MCF 10A (cell line): ENCODE measurements around the gene TBC1D10A. TPM values are rescaled to one million over a fixed set of nuclear protein-coding genes. Genes with fewer than 3 reads are reported as not detected.

Experiments used
- BruUV-seq: library from RNA; stranded (reverse); fragments of 400-500 nt; replicated peaks from 2 replicates; lab custom pipeline; 2021; lab: Mats Ljungman, UMichigan
- CTCF ChIA-PET: fragments of 300-600 bp; sonication (Branson Sonifier 250); formaldehyde crosslinking; extraction: SDS; loops from one replicate; lab custom pipeline; 2021; ENCODE audit warnings: antibody characterized with exemption, inconsistent platforms; lab: Yijun Ruan, JAX
- POLR2A ChIA-PET: fragments of 300-600, 350-650 bp; sonication (Branson Sonifier 250); formaldehyde crosslinking; extraction: SDS; loops from one replicate; lab custom pipeline; 2020; ENCODE audit warnings: antibody characterized with exemption, inconsistent platforms; lab: Yijun Ruan, JAX
- DNase-seq: peaks from one replicate; pipeline ENCODE4 v3.0.0-alpha.2; 2018; ENCODE audit not compliant: unreplicated experiment
- H3K27ac Mint-ChIP-seq: one replicate; pipeline ENCODE4 v1.8.0; 2022; ENCODE audit warnings: mild to moderate bottlenecking, low read depth, mixed read lengths; ENCODE audit not compliant: unreplicated experiment
- H3K27me3 Mint-ChIP-seq: one replicate; pipeline ENCODE4 v1.8.0; 2022; ENCODE audit warnings: mixed read lengths; ENCODE audit not compliant: insufficient read depth, unreplicated experiment
- H3K36me3 Mint-ChIP-seq: one replicate; pipeline ENCODE4 v1.8.0; 2022; ENCODE audit warnings: mild to moderate bottlenecking, moderate library complexity, mixed read lengths; ENCODE audit not compliant: insufficient read depth, unreplicated experiment
- H3K4me1 Mint-ChIP-seq: one replicate; pipeline ENCODE4 v1.8.0; 2022; ENCODE audit warnings: mixed read lengths; ENCODE audit not compliant: insufficient read depth, unreplicated experiment
- H3K4me3 Mint-ChIP-seq: one replicate; pipeline ENCODE4 v1.8.0; 2022; ENCODE audit warnings: mild to moderate bottlenecking, moderate library complexity, mixed read lengths; ENCODE audit not compliant: unreplicated experiment
- H3K9me3 Mint-ChIP-seq: one replicate; pipeline ENCODE4 v1.8.0; 2022; ENCODE audit warnings: mixed read lengths; ENCODE audit not compliant: unreplicated experiment
- intact Hi-C: fragments of 100-400 bp; cut with micrococcal nuclease; formaldehyde crosslinking; loops from 2 replicates; pipeline ENCODE4 v1.14.1; 2022
- total RNA-seq: library from RNA; stranded (reverse); gene quantifications from 2 replicates; pipeline ENCODE4 v1.2.3, GENCODE V29; 2022
- TF ChIP-seq, protein P1 (sequence below): fragments of 200-600 bp; IDR thresholded peaks from one replicate; pipeline ENCODE4 v1.8.0; 2022; ENCODE audit warnings: antibody characterized with exemption, mild to moderate bottlenecking; ENCODE audit not compliant: unreplicated experiment

Gene TBC1D10A
- total RNA-seq, 1 experiment from 2014 or later: 11.1 TPM

DNA sequence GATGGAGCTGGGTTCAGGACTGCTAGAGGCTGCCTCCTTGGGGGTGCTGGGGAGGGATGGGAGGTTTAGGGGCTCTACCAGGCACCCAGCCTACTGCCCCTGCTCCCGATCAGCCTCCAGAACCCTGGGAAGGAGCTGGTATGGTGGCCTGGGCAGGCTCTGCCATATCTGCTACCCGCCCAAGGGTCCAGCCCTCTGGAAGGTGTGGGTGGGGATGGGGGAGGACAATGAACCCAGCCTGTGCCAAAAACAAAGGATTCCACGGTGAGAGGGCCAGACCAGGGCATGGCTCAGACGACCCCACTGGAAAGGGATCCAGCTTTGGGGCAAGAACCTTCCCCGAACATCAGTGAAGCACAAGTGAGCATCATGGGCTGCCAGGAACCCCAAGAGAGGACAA is 40.4 kb downstream of the TBC1D10A start:
- Mint-ChIP-seq H3K9me3 (no peaks in the 10 kb centered on the region), H3K27ac (no peak overlapping the region), H3K27me3 (no peaks in the 10 kb centered on the region), H3K36me3 (no peaks in the 10 kb centered on the region), H3K4me3 (no peak overlapping the region), H3K4me1 (peaks cover 6% of the 10 kb centered on the region)
- intact Hi-C loops: no loop called here
- ChIA-PET POLR2A (no interaction called here), CTCF (interaction anchor here (0.6 to 3.7 kb wide), 20 partner anchors 9 to 556 kb away, joined by 3 to 26 read pairs (median 4); no protein-coding TSS in a partner anchor)
- TF ChIP-seq, protein P1, sequence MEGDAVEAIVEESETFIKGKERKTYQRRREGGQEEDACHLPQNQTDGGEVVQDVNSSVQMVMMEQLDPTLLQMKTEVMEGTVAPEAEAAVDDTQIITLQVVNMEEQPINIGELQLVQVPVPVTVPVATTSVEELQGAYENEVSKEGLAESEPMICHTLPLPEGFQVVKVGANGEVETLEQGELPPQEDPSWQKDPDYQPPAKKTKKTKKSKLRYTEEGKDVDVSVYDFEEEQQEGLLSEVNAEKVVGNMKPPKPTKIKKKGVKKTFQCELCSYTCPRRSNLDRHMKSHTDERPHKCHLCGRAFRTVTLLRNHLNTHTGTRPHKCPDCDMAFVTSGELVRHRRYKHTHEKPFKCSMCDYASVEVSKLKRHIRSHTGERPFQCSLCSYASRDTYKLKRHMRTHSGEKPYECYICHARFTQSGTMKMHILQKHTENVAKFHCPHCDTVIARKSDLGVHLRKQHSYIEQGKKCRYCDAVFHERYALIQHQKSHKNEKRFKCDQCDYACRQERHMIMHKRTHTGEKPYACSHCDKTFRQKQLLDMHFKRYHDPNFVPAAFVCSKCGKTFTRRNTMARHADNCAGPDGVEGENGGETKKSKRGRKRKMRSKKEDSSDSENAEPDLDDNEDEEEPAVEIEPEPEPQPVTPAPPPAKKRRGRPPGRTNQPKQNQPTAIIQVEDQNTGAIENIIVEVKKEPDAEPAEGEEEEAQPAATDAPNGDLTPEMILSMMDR: no peak
- BruUV-seq: no TSS peak
- DNase-seq: no peak

DNA sequence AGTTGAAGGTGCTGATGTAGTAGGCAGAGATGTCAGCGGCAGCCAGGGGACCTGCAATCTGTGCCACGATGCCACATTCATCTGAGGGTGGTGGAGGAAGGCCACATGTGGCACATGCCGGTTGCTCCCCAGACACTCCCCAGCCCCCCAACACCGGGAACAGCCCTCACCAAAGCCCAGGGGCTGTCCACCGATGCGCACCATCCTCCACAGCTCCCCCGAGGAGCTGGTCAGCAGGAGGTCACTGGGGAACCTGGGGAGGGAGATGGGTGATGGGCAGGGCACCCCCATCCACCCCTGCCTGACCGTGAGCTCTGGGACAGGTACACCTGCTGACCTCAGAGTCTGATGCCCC is 40.9 kb downstream of the TBC1D10A start:
- TF ChIP-seq, protein P1: no peak
- intact Hi-C loops: no loop called here
- CTCF ChIA-PET: interaction anchor here (0.6 to 3.7 kb wide), 21 partner anchors 8 to 556 kb away, joined by 3 to 26 read pairs (median 4); partner anchors contain the start of gene RNF215
- Mint-ChIP-seq H3K9me3 (no peaks in the 10 kb centered on the region), H3K4me1 (peaks cover 6% of the 10 kb centered on the region), H3K36me3 (no peaks in the 10 kb centered on the region), H3K27me3 (no peaks in the 10 kb centered on the region), H3K27ac (no peak overlapping the region), H3K4me3 (no peak overlapping the region)
- POLR2A ChIA-PET: no interaction called here
- DNase-seq: no peak
- BruUV-seq: no TSS peak

DNA sequence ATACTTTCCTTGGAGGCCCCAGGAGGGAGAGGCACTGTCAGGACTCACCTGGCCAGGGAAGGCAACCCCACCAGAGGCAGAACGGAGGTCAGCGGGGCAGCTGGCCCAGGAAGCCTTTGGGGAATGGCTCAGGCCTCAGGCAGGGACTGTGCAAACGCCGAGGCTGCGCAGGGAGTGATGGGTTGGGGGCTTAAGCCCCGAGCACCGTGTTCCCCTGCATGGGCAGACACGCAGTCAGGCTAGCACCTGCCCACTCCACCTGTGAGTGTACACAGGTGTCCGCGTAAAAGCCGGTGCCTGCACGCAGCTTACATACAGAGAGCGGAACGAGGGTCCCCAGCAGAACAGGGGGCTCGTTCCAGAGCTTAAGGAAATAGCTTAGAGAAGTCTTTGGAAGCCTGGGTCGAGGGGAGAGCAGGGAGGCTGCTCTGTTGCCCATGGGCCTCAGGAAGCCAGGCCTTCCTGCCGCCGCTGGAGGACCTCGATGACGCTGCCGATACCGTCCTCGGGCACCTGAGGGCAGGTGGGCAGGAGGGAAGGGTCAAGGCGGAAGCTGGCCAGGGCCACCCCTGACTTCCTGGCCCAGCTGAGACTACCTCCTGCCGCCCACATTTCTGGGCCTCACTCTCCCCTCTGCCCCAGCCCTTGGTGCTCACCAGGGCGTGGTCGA is 41.4 kb downstream of the TBC1D10A start:
- Mint-ChIP-seq H3K36me3 (no peaks in the 10 kb centered on the region), H3K4me1 (peaks cover 6% of the 10 kb centered on the region), H3K27me3 (no peaks in the 10 kb centered on the region), H3K9me3 (no peaks in the 10 kb centered on the region), H3K4me3 (no peak overlapping the region), H3K27ac (no peak overlapping the region)
- intact Hi-C loops: no loop called here
- ChIA-PET POLR2A (interaction anchor here (0.7 kb wide), 1 partner anchor 22 kb away, joined by 3 read pairs; no protein-coding TSS in a partner anchor), CTCF (interaction anchor here (0.7 to 2.6 kb wide), 10 partner anchors 8 to 177 kb away, joined by 3 to 21 read pairs (median 4); partner anchors contain the start of gene RNF215)
- no peak for DNase-seq
- TF ChIP-seq, protein P1: no peak
- BruUV-seq: no TSS peak

DNA sequence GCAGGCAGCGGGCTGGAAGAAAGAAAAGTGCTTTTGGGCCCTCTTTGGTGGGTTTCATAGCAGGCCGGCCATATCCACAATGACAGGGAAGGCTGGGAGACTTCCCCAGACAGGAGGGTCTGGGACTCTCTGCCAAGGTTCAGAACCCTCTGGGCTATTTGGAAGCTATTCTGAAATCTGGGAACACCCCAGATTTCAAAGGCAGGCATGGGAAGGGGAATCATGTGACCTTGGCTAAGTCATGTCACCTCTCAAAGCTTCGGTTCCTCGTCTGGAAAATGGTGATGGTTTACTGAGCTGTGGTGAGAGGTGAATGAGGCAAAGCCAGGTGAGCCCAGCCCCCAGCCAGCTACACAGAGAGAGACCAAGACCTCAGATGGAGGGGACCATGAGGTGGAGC is 42.1 kb downstream of the TBC1D10A start:
- no peak overlapping the region for H3K27ac Mint-ChIP-seq
- peaks cover 10% of the 10 kb centered on the region for H3K4me1 Mint-ChIP-seq
- no peak overlapping the region for H3K4me3 Mint-ChIP-seq
- no peaks in the 10 kb centered on the region for H3K27me3 Mint-ChIP-seq
- ChIA-PET POLR2A (interaction anchor here (0.7 kb wide), 1 partner anchor 22 kb away, joined by 3 read pairs; no protein-coding TSS in a partner anchor), CTCF (interaction anchor here (1.5 to 2.6 kb wide), 4 partner anchors 8 to 176 kb away, joined by 5 to 21 read pairs (median 12); partner anchors contain the start of gene RNF215)
- intact Hi-C loops: no loop called here
- TF ChIP-seq, protein P1: no peak
- no peak for DNase-seq
- H3K9me3 Mint-ChIP-seq: no peaks in the 10 kb centered on the region
- no peaks in the 10 kb centered on the region for H3K36me3 Mint-ChIP-seq
- BruUV-seq: no TSS peak
